CD14-positive monocyte (primary cell): ENCODE results near the gene NUP153. TPM values are rescaled to one million over a fixed set of nuclear protein-coding genes. Genes with fewer than 3 reads are reported as not detected.
"Not testable (repeated sequence)": the region's sequence is repeated elsewhere in the genome, so short reads cannot be mapped to it uniquely, and the experiment has no call there.

Experiments used
- DNase-seq, 3 donors: peaks; one replicate each; pipeline ENCODE4 v3.0.0-alpha.2; 2011 to 2022
- H2AFZ ChIP-seq: 2 replicates; pipeline ENCODE4 v1.6.0; 2012; ENCODE audit warnings: mild to moderate bottlenecking, low read depth, low read length, inconsistent platforms; ENCODE audit not compliant: insufficient read depth, poor library complexity, severe bottlenecking
- H3K27ac ChIP-seq, 2 donors: 1 replicate in 1 of 2; 2 replicates in 1 of 2; pipeline ENCODE4 v1.5.1; 2012 to 2013; ENCODE audit warnings: low read length in 2 of 2, control low read depth in 1 of 2, inconsistent platforms in 1 of 2, low read depth in 1 of 2, mild to moderate bottlenecking in 1 of 2
- H3K27me3 ChIP-seq, 2 donors: one replicate each; pipeline versions ENCODE4 v1.6.0 to v1.6.1; 2011 to 2013; ENCODE audit warnings: low read length in 2 of 2; ENCODE audit not compliant: control insufficient read depth in 2 of 2, insufficient read depth in 2 of 2
- H3K36me3 ChIP-seq, 2 donors: replicated peaks in 1 of 2; 1 replicate in 1 of 2; 2 replicates in 1 of 2; pipeline versions ENCODE4 v1.5.1 to v1.6.1; 2012 to 2013; ENCODE audit warnings: low read length in 2 of 2, control low read depth in 1 of 2, inconsistent platforms in 1 of 2, mild to moderate bottlenecking in 1 of 2; ENCODE audit not compliant: insufficient read depth in 2 of 2, control insufficient read depth in 1 of 2
- H3K4me1 ChIP-seq, 2 donors: 1 replicate in 1 of 2; 2 replicates in 1 of 2; pipeline versions ENCODE4 v1.5.1 to v1.6.1; 2012 to 2013; ENCODE audit warnings: low read length in 2 of 2, control low read depth in 1 of 2, inconsistent platforms in 1 of 2, mild to moderate bottlenecking in 1 of 2, moderate library complexity in 1 of 2; ENCODE audit not compliant: insufficient read depth in 2 of 2, control insufficient read depth in 1 of 2
- H3K4me2 ChIP-seq: replicated peaks from 2 replicates; pipeline ENCODE3; 2012; ENCODE audit warnings: low read length, moderate library complexity, mild to moderate bottlenecking; ENCODE audit not compliant: poor library complexity, severe bottlenecking; ENCODE audit errors: extremely low read depth
- H3K4me3 ChIP-seq, 3 experiments: fragments of 200-600 bp in 1 of 3; sonication (generic) in 1 of 3; replicated peaks in 1 of 3; 1 replicate in 2 of 3; 2 replicates in 1 of 3; pipeline ENCODE4 v1.5.1; 2011 to 2013; ENCODE audit warnings: low read length in 3 of 3, mild to moderate bottlenecking in 3 of 3, control low read depth in 2 of 3, low read depth in 2 of 3, inconsistent platforms in 1 of 3, moderate library complexity in 1 of 3
- H3K79me2 ChIP-seq: 2 replicates; pipeline ENCODE4 v1.6.0; 2012; ENCODE audit warnings: mild to moderate bottlenecking, control low read depth, inconsistent platforms, low read length, moderate library complexity; ENCODE audit not compliant: insufficient read depth
- H3K9ac ChIP-seq: 2 replicates; pipeline ENCODE4 v1.6.0; 2017; ENCODE audit warnings: low read length, mild to moderate bottlenecking; ENCODE audit not compliant: insufficient read depth, poor library complexity, severe bottlenecking
- H3K9me3 ChIP-seq, 2 donors: replicated peaks in 1 of 2; 1 replicate in 1 of 2; 2 replicates in 1 of 2; pipeline versions ENCODE4 v1.5.1 to v1.6.1; 2012 to 2013; ENCODE audit warnings: low read length in 2 of 2, control low read depth in 1 of 2; ENCODE audit not compliant: control insufficient read depth in 1 of 2, insufficient read depth in 1 of 2
- H4K20me1 ChIP-seq: 2 replicates; pipeline ENCODE4 v1.6.0; 2012; ENCODE audit warnings: mild to moderate bottlenecking, low read length, control low read depth, moderate library complexity; ENCODE audit not compliant: insufficient read depth
- H3K27ac Mint-ChIP-seq, 7 donors: one replicate each; pipeline ENCODE4 v1.8.0; 2020; ENCODE audit warnings: mild to moderate bottlenecking in 7 of 7, mixed read lengths in 7 of 7, moderate library complexity in 6 of 7, inconsistent platforms in 2 of 7
- H3K27me3 Mint-ChIP-seq, 3 donors: one replicate each; pipeline ENCODE4 v1.8.0; 2021 to 2022; ENCODE audit warnings: low read depth in 3 of 3, mild to moderate bottlenecking in 3 of 3, mixed read lengths in 3 of 3, moderate library complexity in 3 of 3, inconsistent platforms in 1 of 3
- H3K36me3 Mint-ChIP-seq, 2 donors: one replicate each; pipeline ENCODE4 v1.8.0; 2020; ENCODE audit warnings: mixed read lengths in 2 of 2, inconsistent platforms in 1 of 2, mild to moderate bottlenecking in 1 of 2
- H3K4me1 Mint-ChIP-seq: one replicate; pipeline ENCODE4 v1.8.0; 2020; ENCODE audit warnings: mild to moderate bottlenecking, mixed read lengths
- H3K4me3 Mint-ChIP-seq, 2 donors: one replicate each; pipeline ENCODE4 v1.8.0; 2020; ENCODE audit warnings: mild to moderate bottlenecking in 2 of 2, mixed read lengths in 2 of 2, moderate library complexity in 1 of 2
- H3K9me3 Mint-ChIP-seq, 7 donors: one replicate each; pipeline ENCODE4 v1.8.0; 2020 to 2022; ENCODE audit warnings: mixed read lengths in 7 of 7, mild to moderate bottlenecking in 6 of 7, moderate library complexity in 6 of 7, inconsistent platforms in 2 of 7
- CTCF ChIP-seq: fragments of 200-600 bp; IDR thresholded peaks from one replicate; pipeline ENCODE4 v1.8.0; 2022; ENCODE audit warnings: antibody characterized with exemption, mild to moderate bottlenecking
- WGBS: methylation state at CpG from one replicate; pipeline ENCODE4 v1.1.5; 2013; ENCODE audit warnings: missing lambda C conversion rate; ENCODE audit not compliant: insufficient coverage; 5-methylcytosine and 5-hydroxymethylcytosine counted together
- intact Hi-C, 2 donors: fragments of 100-400 bp; cut with micrococcal nuclease; formaldehyde crosslinking; loops; one replicate each; pipeline versions ENCODE4 v1.15.0 to v1.15.1; 2023
- polyA plus RNA-seq, 3 donors: library from polyadenylated mRNA; depleted of rRNA in 1 of 3; unstranded in 2 of 3; stranded (reverse) in 1 of 3; fragments of 300-500 nt in 2 of 3; fragments of >200 nt in 1 of 3; fragmentation: Illumina TruSeq in 2 of 3; gene quantifications; 1 replicate in 2 of 3; 2 replicates in 1 of 3; pipeline ENCODE4 v1.2.3, GENCODE V29; 2012 to 2021

NUP153 gene
- polyA plus RNA-seq, 3 donors, result 0.99 to 13.8 (median 2.3) TPM

- Histone ChIP-seq H3K79me2 (no peaks in the 10 kb centered on the region), H3K9me3 (peaks cover 15 to 24% of the 10 kb centered on the region in 2 donors), H3K36me3 (no peaks in the 10 kb centered on the region), H3K4me2 (no peak overlapping the region), H2AFZ (no peak overlapping the region), H3K27ac (no peak overlapping the region), H3K4me3 (no peak overlapping the region), H3K9ac (no peak overlapping the region), H4K20me1 (no peaks in the 10 kb centered on the region), H3K27me3 (no peaks in the 10 kb centered on the region), H3K4me1 (no peaks in the 10 kb centered on the region)
- no peak for DNase-seq
- WGBS, result no CpG with 5 or more reads among the region's 1 CpG
- Mint-ChIP-seq H3K27me3 (peaks cover 3 to 8% (median 3%) of the 10 kb centered on the region in 3 donors), H3K9me3 (peaks cover 13 to 37% (median 30%) of the 10 kb centered on the region in 7 donors), H3K4me1 (peaks cover 7% of the 10 kb centered on the region), H3K4me3 (no peak overlapping the region), H3K27ac (no peak overlapping the region), H3K36me3 (no peaks in the 10 kb centered on the region)
- intact Hi-C loops, result no loop called here
- TF ChIP-seq CTCF, result no peak
These were observed 31.1 kb upstream of the NUP153 start for GRCh38 chr6:17737704-17738252.

- H3K27me3 Mint-ChIP-seq, H3K27ac ChIP-seq, H3K36me3 ChIP-seq, H3K4me1 ChIP-seq, intact Hi-C loops, H3K4me1 Mint-ChIP-seq, H3K4me3 Mint-ChIP-seq, H2AFZ ChIP-seq, H3K79me2 ChIP-seq, H3K4me2 ChIP-seq, H3K9ac ChIP-seq, H3K36me3 Mint-ChIP-seq, H3K4me3 ChIP-seq, H3K27me3 ChIP-seq, H4K20me1 ChIP-seq, H3K27ac Mint-ChIP-seq, DNase-seq: not testable (repeated sequence)
- 100% methylated on average over 1 of the region's 27 CpGs for WGBS
- H3K9me3 Mint-ChIP-seq, result peaks cover 13 to 37% (median 30%) of the 10 kb centered on the region in 7 donors
- H3K9me3 ChIP-seq, result peaks cover 15 to 24% of the 10 kb centered on the region in 2 donors
These were observed 28.6 kb upstream of the NUP153 start for GRCh38 chr6:17735311-17735710.
